Measurements from ENCODE around the gene NFIC. TPM values are rescaled to one million over a fixed set of nuclear protein-coding genes. Genes with fewer than 3 reads are reported as not detected.
A peak's percentile ranks its signal among the peaks of the same experiment; 100 is the strongest.
"Not testable (repeated sequence)": the region's sequence is repeated elsewhere in the genome, so short reads cannot be mapped to it uniquely, and the experiment has no call there.

NFIC gene
- total RNA-seq, 1 donor from 2014 or later, result 142 TPM

DNA sequence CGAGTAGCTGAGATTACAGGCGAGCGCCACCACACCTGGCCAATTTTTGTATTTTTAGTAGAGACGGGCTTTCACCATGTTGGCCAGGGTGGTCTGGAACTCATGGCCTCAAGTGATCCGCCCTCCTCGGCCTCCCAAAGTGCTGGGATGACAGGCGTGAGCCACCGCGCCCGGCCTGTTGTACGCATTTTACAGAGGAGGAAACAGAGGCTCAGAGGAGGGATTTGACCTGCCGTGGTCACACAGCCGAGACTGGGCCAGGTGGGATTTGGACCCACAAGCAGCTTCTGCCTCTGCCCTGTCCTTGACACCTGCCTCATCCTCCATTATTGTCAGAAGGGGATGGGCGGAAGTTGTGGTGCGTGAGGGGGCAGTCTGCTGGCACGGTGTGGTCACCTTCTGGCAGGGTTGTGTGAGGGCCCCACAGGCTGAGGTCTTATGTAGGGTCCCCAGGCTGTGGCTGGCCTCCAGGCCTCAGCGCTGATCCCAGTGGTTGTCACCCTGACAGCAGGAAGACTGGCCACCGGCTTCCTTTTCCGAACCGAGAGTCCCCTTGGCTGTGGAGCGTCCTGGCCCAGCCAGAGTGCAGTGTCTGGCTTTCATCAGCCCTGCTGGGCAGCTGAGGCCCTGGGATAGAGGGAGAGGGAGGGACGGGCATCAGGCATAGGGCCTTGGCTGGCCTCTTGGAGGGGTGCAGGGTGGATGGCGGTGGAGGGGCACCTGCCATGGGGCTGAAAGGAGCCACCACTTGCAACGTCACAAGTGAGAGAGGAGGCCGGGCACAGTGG, 20.3 kb downstream of the NFIC start:
- no peaks in the 10 kb centered on the region for H3K9me3 ChIP-seq
- DNase-seq (ENCODE audit: extremely low spot score in 2 of 2), result no peak
- peaks cover 0 to 10% of the 10 kb centered on the region in 2 donors for H3K36me3 ChIP-seq
- TF ChIP-seq, protein P1, sequence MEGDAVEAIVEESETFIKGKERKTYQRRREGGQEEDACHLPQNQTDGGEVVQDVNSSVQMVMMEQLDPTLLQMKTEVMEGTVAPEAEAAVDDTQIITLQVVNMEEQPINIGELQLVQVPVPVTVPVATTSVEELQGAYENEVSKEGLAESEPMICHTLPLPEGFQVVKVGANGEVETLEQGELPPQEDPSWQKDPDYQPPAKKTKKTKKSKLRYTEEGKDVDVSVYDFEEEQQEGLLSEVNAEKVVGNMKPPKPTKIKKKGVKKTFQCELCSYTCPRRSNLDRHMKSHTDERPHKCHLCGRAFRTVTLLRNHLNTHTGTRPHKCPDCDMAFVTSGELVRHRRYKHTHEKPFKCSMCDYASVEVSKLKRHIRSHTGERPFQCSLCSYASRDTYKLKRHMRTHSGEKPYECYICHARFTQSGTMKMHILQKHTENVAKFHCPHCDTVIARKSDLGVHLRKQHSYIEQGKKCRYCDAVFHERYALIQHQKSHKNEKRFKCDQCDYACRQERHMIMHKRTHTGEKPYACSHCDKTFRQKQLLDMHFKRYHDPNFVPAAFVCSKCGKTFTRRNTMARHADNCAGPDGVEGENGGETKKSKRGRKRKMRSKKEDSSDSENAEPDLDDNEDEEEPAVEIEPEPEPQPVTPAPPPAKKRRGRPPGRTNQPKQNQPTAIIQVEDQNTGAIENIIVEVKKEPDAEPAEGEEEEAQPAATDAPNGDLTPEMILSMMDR (IDR thresholded peaks at IDR 0.05), result no peak
- TF ChIP-seq POLR2AphosphoS5 (IDR thresholded peaks at IDR 0.05; ENCODE audit: insufficient read depth in 1 of 2, low read depth in 1 of 2), result peak in 1 of 2 donors; percentile 19
- H3K27me3 ChIP-seq, result no peaks in the 10 kb centered on the region
- peaks cover 90% of the 10 kb centered on the region for H3K4me1 ChIP-seq
- peak overlapping the region; percentile 97 for H3K27ac ChIP-seq
- intact Hi-C loops (cut with DNase I), result no loop called here
- H3K4me3 ChIP-seq, result peak overlapping the region in 1 of 2 donors; percentile 32

DNA sequence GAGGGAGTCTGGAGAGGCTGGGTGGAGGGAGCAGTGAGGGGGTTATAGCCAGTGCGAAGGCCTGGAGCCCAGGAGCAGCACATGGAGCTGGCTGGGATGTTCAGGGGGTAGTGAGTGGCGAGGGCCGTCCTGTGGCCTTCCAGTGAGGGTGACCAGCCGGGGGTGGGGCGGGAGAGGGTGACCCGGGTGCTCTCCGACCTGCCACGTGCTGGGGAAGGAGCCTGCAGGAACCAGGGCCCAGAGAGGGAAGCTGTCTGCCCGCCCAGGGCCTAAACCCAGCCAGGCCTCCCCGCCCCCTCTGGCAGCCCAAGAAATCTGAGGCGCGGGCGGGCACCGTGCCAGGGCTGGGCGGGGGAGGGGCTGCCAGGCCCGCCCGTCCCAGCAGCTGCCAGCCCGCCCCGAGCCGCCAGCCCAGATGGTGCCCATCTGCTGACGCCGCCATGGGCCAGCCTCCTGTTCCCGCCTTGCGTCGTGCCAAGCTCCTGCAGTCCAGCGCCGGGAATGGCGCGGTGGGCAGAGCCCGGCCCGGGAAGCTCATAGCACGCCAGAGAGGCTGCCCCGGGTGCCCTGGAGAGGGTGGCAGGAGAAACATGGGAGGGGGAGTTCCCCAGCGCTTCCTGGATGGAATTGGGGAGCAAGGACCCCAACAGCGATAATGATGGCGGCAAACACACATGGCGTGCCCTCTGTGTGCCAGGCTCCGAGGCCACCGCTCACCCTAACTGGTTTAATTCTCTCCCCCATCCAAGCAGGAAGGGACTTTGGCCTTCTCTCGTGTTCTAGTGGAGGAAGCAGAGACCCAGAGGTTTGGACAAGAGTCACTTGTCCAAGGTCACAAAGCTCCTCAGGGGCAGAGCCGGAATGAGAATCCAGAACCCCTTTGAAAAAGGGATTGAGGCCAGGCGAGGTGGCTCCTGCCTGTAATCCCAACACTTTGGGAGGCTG, 21.5 kb downstream of the NFIC start:
- H3K36me3 ChIP-seq, result no peaks in the 10 kb centered on the region
- no peaks in the 10 kb centered on the region for H3K27me3 ChIP-seq
- no peaks in the 10 kb centered on the region for H3K9me3 ChIP-seq
- TF ChIP-seq POLR2A (IDR thresholded peaks at IDR 0.05) (no peak), POLR2AphosphoS5 (IDR thresholded peaks at IDR 0.05; ENCODE audit: insufficient read depth in 1 of 2, low read depth in 1 of 2) (peak; percentile 10 to 70)
- TF ChIP-seq, protein P1 (IDR thresholded peaks at IDR 0.05), result no peak
- intact Hi-C loops (cut with DNase I), result no loop called here
- no peak for DNase-seq (ENCODE audit: extremely low spot score in 2 of 2)
- peaks cover 86% of the 10 kb centered on the region for H3K4me1 ChIP-seq
- peak overlapping the region in 1 of 2 donors; percentile 32 for H3K4me3 ChIP-seq
- H3K27ac ChIP-seq, result peak overlapping the region; percentile 97

DNA sequence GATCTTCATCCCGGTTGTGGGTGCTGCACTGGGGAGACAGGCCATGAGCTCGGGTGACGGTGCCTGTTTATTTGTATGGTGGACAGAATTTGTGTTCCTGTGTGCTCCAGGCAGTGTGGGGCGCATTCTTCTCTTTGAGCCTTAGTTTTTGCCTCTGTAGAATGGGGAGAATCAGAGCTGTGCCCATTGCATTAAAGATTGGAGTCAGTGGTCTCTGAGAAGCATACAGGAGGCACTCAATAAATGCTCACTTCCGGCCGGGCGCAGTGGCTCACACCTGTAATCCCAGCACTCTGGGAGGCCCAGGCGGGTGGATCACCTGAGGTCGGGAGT, 23.0 kb downstream of the NFIC start:
- Histone ChIP-seq H3K4me3 (no peak overlapping the region), H3K4me1 (peaks cover 74% of the 10 kb centered on the region), H3K36me3 (no peaks in the 10 kb centered on the region), H3K27me3 (no peaks in the 10 kb centered on the region), H3K9me3 (no peaks in the 10 kb centered on the region), H3K27ac (peak overlapping the region; percentile 97)
- no peak for TF ChIP-seq POLR2AphosphoS5 (IDR thresholded peaks at IDR 0.05; ENCODE audit: insufficient read depth in 1 of 2, low read depth in 1 of 2)
- TF ChIP-seq POLR2A (IDR thresholded peaks at IDR 0.05), result no peak
- TF ChIP-seq, protein P1 (IDR thresholded peaks at IDR 0.05), result no peak
- no peak for DNase-seq (ENCODE audit: extremely low spot score in 2 of 2)
- intact Hi-C loops (cut with DNase I), result no loop called here

DNA sequence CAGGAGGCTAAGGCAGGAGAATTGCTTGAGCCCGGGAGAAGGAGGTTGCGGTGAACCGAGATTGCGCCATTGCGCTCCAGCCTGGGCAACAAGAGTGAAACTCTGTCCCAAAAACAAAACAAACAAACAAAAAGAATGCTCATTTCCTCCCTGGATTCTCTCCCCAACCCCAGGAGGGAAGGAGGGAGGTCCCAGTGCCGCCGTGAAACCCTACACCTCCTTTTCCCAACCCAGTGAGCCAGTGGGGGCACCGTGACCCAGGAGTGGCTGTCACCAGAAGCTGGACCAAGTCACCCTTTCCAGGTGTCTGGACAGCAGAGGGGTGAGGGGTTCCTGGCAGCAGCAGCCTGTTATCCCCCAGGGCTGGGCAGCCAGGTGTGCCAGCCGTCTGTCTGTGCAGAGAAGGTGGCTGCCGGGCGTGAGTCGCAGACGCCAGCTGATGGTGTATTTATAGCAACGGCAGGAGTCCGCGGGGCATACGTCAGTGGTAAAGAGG, 23.5 kb downstream of the NFIC start:
- Histone ChIP-seq H3K4me3 (peak overlapping the region in 1 of 2 donors; percentile 0), H3K4me1 (peaks cover 68% of the 10 kb centered on the region), H3K9me3 (no peaks in the 10 kb centered on the region), H3K36me3 (no peaks in the 10 kb centered on the region), H3K27ac (peak overlapping the region; percentile 97), H3K27me3 (no peaks in the 10 kb centered on the region)
- TF ChIP-seq, protein P1 (IDR thresholded peaks at IDR 0.05), result no peak
- TF ChIP-seq POLR2AphosphoS5 (IDR thresholded peaks at IDR 0.05; ENCODE audit: insufficient read depth in 1 of 2, low read depth in 1 of 2), result peak in 1 of 2 donors; percentile 74
- no peak for DNase-seq (ENCODE audit: extremely low spot score in 2 of 2)
- intact Hi-C loops (cut with DNase I), result no loop called here

DNA sequence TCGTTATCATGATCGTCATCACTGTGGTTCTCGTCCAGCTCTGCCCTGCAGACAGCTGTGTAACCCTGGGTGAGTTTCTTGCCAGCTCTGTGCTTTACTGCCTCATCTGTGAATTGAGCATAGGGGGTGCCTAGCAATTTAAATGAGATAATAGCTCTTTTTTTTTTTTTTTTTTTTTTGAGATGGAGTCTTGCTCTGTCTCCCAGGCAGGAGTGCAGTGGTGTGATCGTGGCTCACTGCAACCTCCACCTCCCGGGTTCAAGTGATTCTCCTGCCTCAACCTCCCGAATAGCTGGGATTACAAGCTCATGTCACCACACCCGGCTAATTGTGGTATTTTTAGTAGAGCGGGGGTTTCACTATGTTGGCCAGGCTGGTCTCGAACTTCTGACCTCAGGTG, 25.5 kb downstream of the NFIC start:
- H3K27me3 ChIP-seq; DNase-seq (ENCODE audit: extremely low spot score in 2 of 2); H3K27ac ChIP-seq; H3K9me3 ChIP-seq; H3K4me3 ChIP-seq; intact Hi-C loops (cut with DNase I); H3K36me3 ChIP-seq: not testable (repeated sequence)
- peaks cover 63% of the 10 kb centered on the region for H3K4me1 ChIP-seq
